Hepatocyte (in vitro differentiated cells): Measurements from ENCODE around the gene ST14. TPM values are rescaled to one million over a fixed set of nuclear protein-coding genes. Genes with fewer than 3 reads are reported as not detected.

Source experiments
- DNase-seq: peaks from one replicate; pipeline ENCODE4 v3.0.0-alpha.2; 2016; ENCODE audit warnings: low spot score
- H2AFZ ChIP-seq: fragments of 200-600 bp; sonication (generic); 2 replicates; pipeline ENCODE4 v1.6.0; 2016; ENCODE audit warnings: antibody characterized with exemption, mild to moderate bottlenecking
- H3K27ac ChIP-seq: fragments of 200-600 bp; sonication (generic); 2 replicates; pipeline ENCODE4 v1.5.1; 2016; ENCODE audit warnings: mild to moderate bottlenecking
- H3K27me3 ChIP-seq: fragments of 200-600 bp; sonication (generic); 2 replicates; pipeline ENCODE4 v1.6.1; 2016
- H3K36me3 ChIP-seq: fragments of 200-600 bp; sonication (generic); replicated peaks from 2 replicates; pipeline ENCODE4 v1.5.1; 2016; ENCODE audit warnings: low read depth; ENCODE audit not compliant: insufficient read depth
- H3K4me1 ChIP-seq: fragments of 200-600 bp; sonication (generic); 2 replicates; pipeline ENCODE4 v1.5.1; 2016; ENCODE audit warnings: mild to moderate bottlenecking, moderate library complexity; ENCODE audit not compliant: insufficient read depth
- H3K4me2 ChIP-seq: fragments of 200-600 bp; sonication (generic); 2 replicates; pipeline ENCODE4 v1.6.0; 2016
- H3K4me3 ChIP-seq: fragments of 200-600 bp; sonication (generic); 2 replicates; pipeline ENCODE4 v1.5.1; 2016; ENCODE audit warnings: mild to moderate bottlenecking
- H3K79me2 ChIP-seq: fragments of 200-600 bp; sonication (generic); 2 replicates; pipeline ENCODE4 v1.6.0; 2017; ENCODE audit warnings: mild to moderate bottlenecking
- H3K9me2 ChIP-seq: fragments of 200-600 bp; sonication (generic); replicated peaks from 2 replicates; pipeline ENCODE4 v1.6.0; 2017; ENCODE audit warnings: mild to moderate bottlenecking; ENCODE audit not compliant: insufficient read depth
- H3K9me3 ChIP-seq: fragments of 200-600 bp; sonication (generic); 2 replicates; pipeline ENCODE4 v1.5.1; 2016; ENCODE audit warnings: low read depth, mild to moderate bottlenecking
- H4K20me1 ChIP-seq: fragments of 200-600 bp; sonication (generic); 2 replicates; pipeline ENCODE4 v1.6.0; 2016; ENCODE audit warnings: mild to moderate bottlenecking; ENCODE audit not compliant: insufficient read depth, poor library complexity, severe bottlenecking
- EZH2 ChIP-seq: fragments of 200-600 bp; sonication (generic); IDR thresholded peaks from 2 replicates; pipeline ENCODE4 v1.6.1; 2016; ENCODE audit warnings: antibody characterized with exemption, mild to moderate bottlenecking, borderline replicate concordance
- EZH2phosphoT487 ChIP-seq: fragments of 200-600 bp; sonication (generic); IDR thresholded peaks from one replicate; pipeline ENCODE4 v1.6.1; 2018; ENCODE audit warnings: antibody characterized with exemption, mild to moderate bottlenecking, low read depth, moderate library complexity; ENCODE audit not compliant: unreplicated experiment, severe bottlenecking
- WGBS: methylation state at CpG from one replicate; pipeline ENCODE4 v1.1.6; 2016; ENCODE audit warnings: low lambda C conversion rate; ENCODE audit errors: missing lambda C conversion rate; 5-methylcytosine and 5-hydroxymethylcytosine counted together
- polyA plus RNA-seq: library from polyadenylated mRNA; unstranded; fragments of >200 nt; fragmentation: Nextera tagmentation; extraction: Ambion mirVana; gene quantifications from 2 replicates; pipeline ENCODE4 v1.2.1, GENCODE V29; 2016
- total RNA-seq: library from RNA; depleted of rRNA; stranded (reverse); fragments of >200 nt; gene quantifications from 2 replicates; pipeline ENCODE4 v1.2.3, GENCODE V29; 2014
- TF ChIP-seq, protein P1 (sequence below): fragments of 200-600 bp; sonication (generic); IDR thresholded peaks from 2 replicates; pipeline ENCODE4 v1.5.1; 2016; ENCODE audit warnings: antibody characterized with exemption, mild to moderate bottlenecking; ENCODE audit not compliant: poor library complexity

ST14 gene
- total and polyA plus RNA-seq, 2 experiments from 2014 or later = 85.2 to 93.3 TPM

DNA sequence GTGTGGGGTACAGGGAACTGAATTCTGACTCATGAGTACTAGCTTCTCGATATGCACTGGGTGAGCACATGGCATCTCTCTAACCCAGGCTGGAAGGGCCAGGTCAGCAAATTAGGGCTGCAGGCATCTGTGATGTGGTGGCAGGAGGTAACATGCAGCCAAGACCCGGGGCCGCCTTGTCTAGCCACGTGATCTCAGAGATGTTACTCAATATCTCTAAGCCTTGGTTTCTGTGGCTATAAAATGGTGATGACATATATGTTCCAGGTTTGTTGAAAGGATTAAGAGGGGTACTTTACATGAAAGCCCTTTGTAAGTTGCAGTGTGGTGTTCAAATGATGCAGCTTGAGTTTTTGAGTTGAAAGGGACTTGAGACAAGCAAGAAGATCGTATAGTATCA, 3.2 kb downstream of the ST14 start:
- Histone ChIP-seq H2AFZ (no peak overlapping the region), H3K4me1 (peaks cover 28% of the 10 kb centered on the region), H3K27ac (peak overlapping the region; percentile 34), H3K36me3 (no peaks in the 10 kb centered on the region), H3K9me3 (no peaks in the 10 kb centered on the region), H4K20me1 (peaks cover 4% of the 10 kb centered on the region), H3K9me2 (no peaks in the 10 kb centered on the region), H3K4me3 (no peak overlapping the region), H3K4me2 (peak overlapping the region; percentile 38), H3K79me2 (peaks cover 69% of the 10 kb centered on the region), H3K27me3 (peaks cover 15% of the 10 kb centered on the region)
- peak; percentile 77 for DNase-seq
- TF ChIP-seq EZH2phosphoT487 (peak; percentile 56), EZH2 (no peak)
- TF ChIP-seq, protein P1, sequence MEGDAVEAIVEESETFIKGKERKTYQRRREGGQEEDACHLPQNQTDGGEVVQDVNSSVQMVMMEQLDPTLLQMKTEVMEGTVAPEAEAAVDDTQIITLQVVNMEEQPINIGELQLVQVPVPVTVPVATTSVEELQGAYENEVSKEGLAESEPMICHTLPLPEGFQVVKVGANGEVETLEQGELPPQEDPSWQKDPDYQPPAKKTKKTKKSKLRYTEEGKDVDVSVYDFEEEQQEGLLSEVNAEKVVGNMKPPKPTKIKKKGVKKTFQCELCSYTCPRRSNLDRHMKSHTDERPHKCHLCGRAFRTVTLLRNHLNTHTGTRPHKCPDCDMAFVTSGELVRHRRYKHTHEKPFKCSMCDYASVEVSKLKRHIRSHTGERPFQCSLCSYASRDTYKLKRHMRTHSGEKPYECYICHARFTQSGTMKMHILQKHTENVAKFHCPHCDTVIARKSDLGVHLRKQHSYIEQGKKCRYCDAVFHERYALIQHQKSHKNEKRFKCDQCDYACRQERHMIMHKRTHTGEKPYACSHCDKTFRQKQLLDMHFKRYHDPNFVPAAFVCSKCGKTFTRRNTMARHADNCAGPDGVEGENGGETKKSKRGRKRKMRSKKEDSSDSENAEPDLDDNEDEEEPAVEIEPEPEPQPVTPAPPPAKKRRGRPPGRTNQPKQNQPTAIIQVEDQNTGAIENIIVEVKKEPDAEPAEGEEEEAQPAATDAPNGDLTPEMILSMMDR = no peak
- WGBS = 44% methylated on average over 5 of the region's 5 CpGs

- H3K27me3 ChIP-seq = peaks cover 15% of the 10 kb centered on the region
- H3K79me2 ChIP-seq = peaks cover 77% of the 10 kb centered on the region
- no peak for DNase-seq
- H3K27ac ChIP-seq = peak overlapping the region; percentile 34
- H3K4me1 ChIP-seq = peaks cover 28% of the 10 kb centered on the region
- no peak overlapping the region for H3K4me3 ChIP-seq
- WGBS = 64% methylated on average over 13 of the region's 13 CpGs
- peak overlapping the region; percentile 38 for H3K4me2 ChIP-seq
- no peak overlapping the region for H2AFZ ChIP-seq
- H3K9me3 ChIP-seq = no peaks in the 10 kb centered on the region
- TF ChIP-seq EZH2 (no peak), EZH2phosphoT487 (no peak)
- TF ChIP-seq, protein P1 = peak; percentile 18
- peaks cover 4% of the 10 kb centered on the region for H4K20me1 ChIP-seq
- no peaks in the 10 kb centered on the region for H3K36me3 ChIP-seq
- no peaks in the 10 kb centered on the region for H3K9me2 ChIP-seq
Observed at GRCh38 chr11:130163346-130164220, 4.0 kb downstream of the ST14 start.

DNA sequence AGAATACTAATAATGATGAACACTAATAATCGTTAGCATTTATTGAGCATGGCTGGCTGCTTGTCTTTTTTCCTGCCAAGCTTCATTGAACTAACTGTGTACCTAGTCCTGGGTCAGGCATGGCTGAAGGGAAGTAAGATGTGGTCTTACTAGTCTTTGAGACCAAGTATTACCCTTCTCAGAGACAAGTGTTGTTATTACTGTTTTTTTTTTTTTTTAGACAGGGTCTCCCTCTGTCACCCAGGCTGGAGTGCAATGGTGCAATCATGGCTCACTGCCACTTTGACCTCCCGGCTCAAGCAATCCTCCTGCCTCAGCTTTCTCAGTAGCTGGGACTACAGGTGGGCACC, 4.6 kb downstream of the ST14 start:
- 91% methylated on average over 2 of the region's 2 CpGs for WGBS
- H3K9me2 ChIP-seq = no peaks in the 10 kb centered on the region
- peak overlapping the region; percentile 34 for H3K27ac ChIP-seq
- peaks cover 9% of the 10 kb centered on the region for H3K27me3 ChIP-seq
- H3K4me2 ChIP-seq = no peak overlapping the region
- no peak for DNase-seq
- H3K4me3 ChIP-seq = no peak overlapping the region
- peaks cover 84% of the 10 kb centered on the region for H3K79me2 ChIP-seq
- TF ChIP-seq EZH2phosphoT487 (no peak), EZH2 (no peak)
- TF ChIP-seq, protein P1 = no peak
- no peak overlapping the region for H2AFZ ChIP-seq
- no peaks in the 10 kb centered on the region for H3K9me3 ChIP-seq
- no peaks in the 10 kb centered on the region for H3K36me3 ChIP-seq
- peaks cover 27% of the 10 kb centered on the region for H3K4me1 ChIP-seq
- peaks cover 4% of the 10 kb centered on the region for H4K20me1 ChIP-seq
